ENCODE data around the gene WDR70.

Gene WDR70

DNA sequence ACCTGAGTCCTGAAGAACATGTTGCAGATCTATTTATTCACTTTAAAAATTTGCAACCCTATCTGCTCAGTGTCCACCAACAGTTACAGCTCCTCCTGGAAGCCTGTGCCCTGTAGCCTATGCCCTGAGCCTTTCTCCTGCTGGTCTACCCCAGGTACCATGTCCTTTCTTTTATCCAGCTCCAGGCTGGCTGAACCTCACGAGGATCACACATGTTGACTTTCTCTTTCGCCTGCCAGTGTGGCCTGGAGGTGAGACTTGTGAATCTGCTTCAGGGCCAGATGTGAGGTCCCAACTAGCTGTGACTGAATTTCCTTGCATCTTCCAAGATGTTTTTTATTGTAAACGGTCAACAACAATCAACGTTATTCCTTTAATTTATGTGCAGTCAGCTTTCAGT lies 390.0 kb downstream of the WDR70 start:
- H2AFZ ChIP-seq (ENCODE audit: low read depth): no peak overlapping the region
- H3K4me3 ChIP-seq (IDR thresholded peaks at IDR 0.05; ENCODE audit: insufficient read depth, low read depth, low read length): no peak overlapping the region
- H3K27ac ChIP-seq: no peak overlapping the region
- no peaks in the 10 kb centered on the region; the same call in 1 of the 2 replicates for H3K36me3 ChIP-seq (ENCODE audit: insufficient read depth)
- no peak overlapping the region for H3K9ac ChIP-seq
- TF ChIP-seq, protein P1, sequence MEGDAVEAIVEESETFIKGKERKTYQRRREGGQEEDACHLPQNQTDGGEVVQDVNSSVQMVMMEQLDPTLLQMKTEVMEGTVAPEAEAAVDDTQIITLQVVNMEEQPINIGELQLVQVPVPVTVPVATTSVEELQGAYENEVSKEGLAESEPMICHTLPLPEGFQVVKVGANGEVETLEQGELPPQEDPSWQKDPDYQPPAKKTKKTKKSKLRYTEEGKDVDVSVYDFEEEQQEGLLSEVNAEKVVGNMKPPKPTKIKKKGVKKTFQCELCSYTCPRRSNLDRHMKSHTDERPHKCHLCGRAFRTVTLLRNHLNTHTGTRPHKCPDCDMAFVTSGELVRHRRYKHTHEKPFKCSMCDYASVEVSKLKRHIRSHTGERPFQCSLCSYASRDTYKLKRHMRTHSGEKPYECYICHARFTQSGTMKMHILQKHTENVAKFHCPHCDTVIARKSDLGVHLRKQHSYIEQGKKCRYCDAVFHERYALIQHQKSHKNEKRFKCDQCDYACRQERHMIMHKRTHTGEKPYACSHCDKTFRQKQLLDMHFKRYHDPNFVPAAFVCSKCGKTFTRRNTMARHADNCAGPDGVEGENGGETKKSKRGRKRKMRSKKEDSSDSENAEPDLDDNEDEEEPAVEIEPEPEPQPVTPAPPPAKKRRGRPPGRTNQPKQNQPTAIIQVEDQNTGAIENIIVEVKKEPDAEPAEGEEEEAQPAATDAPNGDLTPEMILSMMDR (conservative IDR thresholded peaks at IDR 0.05; ENCODE audit: low read depth, low read length): no peak
- no peaks in the 10 kb centered on the region for H3K79me2 ChIP-seq (ENCODE audit: insufficient read depth, low read depth)
- H3K4me1 ChIP-seq (ENCODE audit: low read depth, poor library complexity, severe bottlenecking): no peaks in the 10 kb centered on the region
- no peaks in the 10 kb centered on the region for H4K20me1 ChIP-seq (ENCODE audit: insufficient read depth)
- no peak overlapping the region for H3K4me2 ChIP-seq
- H3K27me3 ChIP-seq (ENCODE audit: insufficient read depth, low read depth): no peaks in the 10 kb centered on the region

DNA sequence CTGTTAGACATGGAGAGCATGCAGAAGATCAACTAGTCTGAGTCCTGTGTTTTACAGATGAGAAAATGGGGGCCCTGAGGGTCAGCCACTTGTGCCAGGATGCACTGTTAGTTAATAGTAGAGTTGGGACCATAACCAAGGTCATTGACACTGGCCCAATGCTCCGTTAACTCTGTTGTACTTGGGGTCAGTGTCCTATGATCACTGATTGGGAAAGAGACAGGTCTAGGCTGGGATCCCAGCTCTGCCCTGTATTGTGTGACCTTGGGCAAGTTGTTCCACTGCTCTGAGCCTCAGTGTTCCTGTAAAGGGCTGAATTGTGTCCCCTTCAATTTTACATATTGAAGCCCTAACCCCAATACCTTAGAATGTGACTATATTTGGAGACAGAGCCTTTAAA lies 390.7 kb downstream of the WDR70 start:
- H3K4me1 ChIP-seq (ENCODE audit: low read depth, poor library complexity, severe bottlenecking): no peaks in the 10 kb centered on the region
- no peak overlapping the region for H3K4me3 ChIP-seq (IDR thresholded peaks at IDR 0.05; ENCODE audit: insufficient read depth, low read depth, low read length)
- no peak overlapping the region for H2AFZ ChIP-seq (ENCODE audit: low read depth)
- TF ChIP-seq, protein P1 (conservative IDR thresholded peaks at IDR 0.05; ENCODE audit: low read depth, low read length): no peak
- H4K20me1 ChIP-seq (ENCODE audit: insufficient read depth): no peaks in the 10 kb centered on the region
- H3K27ac ChIP-seq: no peak overlapping the region
- H3K9ac ChIP-seq: no peak overlapping the region
- no peaks in the 10 kb centered on the region for H3K27me3 ChIP-seq (ENCODE audit: insufficient read depth, low read depth)
- no peaks in the 10 kb centered on the region; the same call in 1 of the 2 replicates for H3K36me3 ChIP-seq (ENCODE audit: insufficient read depth)
- H3K4me2 ChIP-seq: no peak overlapping the region
- H3K79me2 ChIP-seq (ENCODE audit: insufficient read depth, low read depth): no peaks in the 10 kb centered on the region

DNA sequence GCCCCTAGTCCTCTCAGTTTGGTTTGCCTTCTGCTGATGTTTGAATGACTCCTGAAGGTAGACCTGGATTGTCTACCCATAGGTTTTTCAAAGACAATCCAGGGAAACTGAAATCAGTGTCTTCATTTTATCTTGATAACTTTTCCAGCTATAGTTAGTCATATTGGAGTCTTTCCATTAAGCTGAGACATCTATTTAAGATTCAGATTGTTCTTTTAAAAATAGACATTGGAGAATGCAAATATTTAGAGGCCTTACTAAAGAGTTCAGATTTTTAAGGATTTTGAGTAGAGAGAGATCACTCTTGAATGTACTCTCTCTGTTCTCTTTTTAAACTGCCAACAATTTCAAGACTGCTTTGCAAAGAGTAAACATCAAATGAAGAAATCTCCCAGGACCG lies 391.7 kb downstream of the WDR70 start:
- Histone ChIP-seq H3K27me3 (ENCODE audit: insufficient read depth, low read depth) (no peaks in the 10 kb centered on the region), H3K36me3 (ENCODE audit: insufficient read depth) (no peaks in the 10 kb centered on the region; the same call in 1 of the 2 replicates), H2AFZ (ENCODE audit: low read depth) (no peak overlapping the region), H3K4me2 (no peak overlapping the region), H3K79me2 (ENCODE audit: insufficient read depth, low read depth) (no peaks in the 10 kb centered on the region), H3K4me3 (IDR thresholded peaks at IDR 0.05; ENCODE audit: insufficient read depth, low read depth, low read length) (no peak overlapping the region), H4K20me1 (ENCODE audit: insufficient read depth) (no peaks in the 10 kb centered on the region), H3K4me1 (ENCODE audit: low read depth, poor library complexity, severe bottlenecking) (no peaks in the 10 kb centered on the region), H3K9ac (no peak overlapping the region), H3K27ac (no peak overlapping the region)
- TF ChIP-seq, protein P1 (conservative IDR thresholded peaks at IDR 0.05; ENCODE audit: low read depth, low read length): no peak

DNA sequence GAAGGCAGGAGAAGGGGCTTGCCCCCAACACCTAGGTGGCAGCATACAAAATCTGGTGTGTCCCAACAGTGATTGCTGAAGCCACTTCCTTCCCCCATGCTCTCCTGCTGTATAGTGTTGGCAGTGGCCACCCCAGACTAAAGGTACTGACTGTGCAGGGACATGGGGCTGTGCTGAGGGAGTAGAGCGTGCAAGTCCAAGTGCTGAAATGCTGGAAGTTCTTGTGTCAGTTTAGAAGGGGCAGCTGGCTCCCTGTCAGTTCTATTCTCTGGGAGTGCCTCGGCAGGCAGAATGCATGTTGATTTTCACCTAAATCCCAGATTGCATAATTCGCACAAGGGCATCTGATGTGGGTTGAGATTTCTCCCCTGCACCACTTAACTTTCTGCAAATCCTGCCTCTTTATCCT lies 392.1 kb downstream of the WDR70 start:
- H3K36me3 ChIP-seq (ENCODE audit: insufficient read depth): no peaks in the 10 kb centered on the region; the same call in 1 of the 2 replicates
- H3K4me1 ChIP-seq (ENCODE audit: low read depth, poor library complexity, severe bottlenecking): no peaks in the 10 kb centered on the region
- H2AFZ ChIP-seq (ENCODE audit: low read depth): no peak overlapping the region
- H4K20me1 ChIP-seq (ENCODE audit: insufficient read depth): no peaks in the 10 kb centered on the region
- H3K27ac ChIP-seq: no peak overlapping the region
- no peak overlapping the region for H3K4me3 ChIP-seq (IDR thresholded peaks at IDR 0.05; ENCODE audit: insufficient read depth, low read depth, low read length)
- H3K4me2 ChIP-seq: no peak overlapping the region
- H3K27me3 ChIP-seq (ENCODE audit: insufficient read depth, low read depth): no peaks in the 10 kb centered on the region
- TF ChIP-seq, protein P1 (conservative IDR thresholded peaks at IDR 0.05; ENCODE audit: low read depth, low read length): no peak
- no peak overlapping the region for H3K9ac ChIP-seq
- H3K79me2 ChIP-seq (ENCODE audit: insufficient read depth, low read depth): no peaks in the 10 kb centered on the region

Data from KMS-11 (cell line).